ENCODE results near the gene TRAPPC12. TPM values are rescaled to one million over a fixed set of nuclear protein-coding genes. Genes with fewer than 3 reads are reported as not detected.

Gene TRAPPC12
- total RNA-seq, 1 experiment from 2014 or later = 72.8 TPM

DNA sequence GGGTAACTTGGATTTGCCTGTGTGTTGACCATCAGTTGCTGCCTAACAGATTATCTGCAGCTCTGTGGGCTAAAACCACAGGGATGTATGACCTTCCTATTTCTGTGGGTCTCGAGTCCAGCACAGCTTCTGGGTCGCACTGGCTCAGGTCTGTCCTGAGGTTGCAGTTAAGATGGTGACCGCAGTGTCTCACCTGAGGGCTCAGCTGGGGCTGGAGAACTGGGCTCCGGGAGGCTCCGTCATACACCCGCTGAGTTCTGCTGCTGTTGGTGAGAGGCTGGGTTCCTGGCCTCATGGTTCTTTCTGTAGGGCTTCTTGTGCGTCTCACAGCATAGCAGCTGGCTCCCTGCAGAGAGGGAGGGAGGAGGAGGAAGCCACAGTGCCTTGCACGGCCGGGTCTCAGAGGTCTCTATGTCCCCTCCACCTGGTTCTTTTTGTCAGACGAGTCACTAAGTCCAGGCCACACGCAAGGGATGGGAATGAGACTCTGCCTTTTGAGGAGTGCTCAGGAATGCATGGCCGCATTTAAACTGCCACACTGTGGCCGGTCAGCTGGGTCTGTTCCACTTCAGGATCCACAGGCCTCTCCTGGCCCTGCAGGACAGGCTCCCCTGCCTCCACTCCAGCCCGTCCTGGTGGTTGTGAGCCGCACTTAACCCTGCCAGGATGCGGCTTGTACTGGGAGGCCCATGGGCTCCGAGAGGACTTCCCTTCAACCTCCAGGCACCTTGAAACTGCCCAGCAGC lies 72.6 kb downstream of the TRAPPC12 start (continued):
- TF ChIP-seq, protein P1, sequence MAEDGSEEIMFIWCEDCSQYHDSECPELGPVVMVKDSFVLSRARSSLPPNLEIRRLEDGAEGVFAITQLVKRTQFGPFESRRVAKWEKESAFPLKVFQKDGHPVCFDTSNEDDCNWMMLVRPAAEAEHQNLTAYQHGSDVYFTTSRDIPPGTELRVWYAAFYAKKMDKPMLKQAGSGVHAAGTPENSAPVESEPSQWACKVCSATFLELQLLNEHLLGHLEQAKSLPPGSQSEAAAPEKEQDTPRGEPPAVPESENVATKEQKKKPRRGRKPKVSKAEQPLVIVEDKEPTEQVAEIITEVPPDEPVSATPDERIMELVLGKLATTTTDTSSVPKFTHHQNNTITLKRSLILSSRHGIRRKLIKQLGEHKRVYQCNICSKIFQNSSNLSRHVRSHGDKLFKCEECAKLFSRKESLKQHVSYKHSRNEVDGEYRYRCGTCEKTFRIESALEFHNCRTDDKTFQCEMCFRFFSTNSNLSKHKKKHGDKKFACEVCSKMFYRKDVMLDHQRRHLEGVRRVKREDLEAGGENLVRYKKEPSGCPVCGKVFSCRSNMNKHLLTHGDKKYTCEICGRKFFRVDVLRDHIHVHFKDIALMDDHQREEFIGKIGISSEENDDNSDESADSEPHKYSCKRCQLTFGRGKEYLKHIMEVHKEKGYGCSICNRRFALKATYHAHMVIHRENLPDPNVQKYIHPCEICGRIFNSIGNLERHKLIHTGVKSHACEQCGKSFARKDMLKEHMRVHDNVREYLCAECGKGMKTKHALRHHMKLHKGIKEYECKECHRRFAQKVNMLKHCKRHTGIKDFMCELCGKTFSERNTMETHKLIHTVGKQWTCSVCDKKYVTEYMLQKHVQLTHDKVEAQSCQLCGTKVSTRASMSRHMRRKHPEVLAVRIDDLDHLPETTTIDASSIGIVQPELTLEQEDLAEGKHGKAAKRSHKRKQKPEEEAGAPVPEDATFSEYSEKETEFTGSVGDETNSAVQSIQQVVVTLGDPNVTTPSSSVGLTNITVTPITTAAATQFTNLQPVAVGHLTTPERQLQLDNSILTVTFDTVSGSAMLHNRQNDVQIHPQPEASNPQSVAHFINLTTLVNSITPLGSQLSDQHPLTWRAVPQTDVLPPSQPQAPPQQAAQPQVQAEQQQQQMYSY (CRISPR knock-in tag; IDR thresholded peaks at IDR 0.05) = no peak
- TF ChIP-seq, protein P2, sequence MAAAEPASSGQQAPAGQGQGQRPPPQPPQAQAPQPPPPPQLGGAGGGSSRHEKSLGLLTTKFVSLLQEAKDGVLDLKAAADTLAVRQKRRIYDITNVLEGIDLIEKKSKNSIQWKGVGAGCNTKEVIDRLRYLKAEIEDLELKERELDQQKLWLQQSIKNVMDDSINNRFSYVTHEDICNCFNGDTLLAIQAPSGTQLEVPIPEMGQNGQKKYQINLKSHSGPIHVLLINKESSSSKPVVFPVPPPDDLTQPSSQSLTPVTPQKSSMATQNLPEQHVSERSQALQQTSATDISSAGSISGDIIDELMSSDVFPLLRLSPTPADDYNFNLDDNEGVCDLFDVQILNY (CRISPR knock-in tag; IDR thresholded peaks at IDR 0.05) = no peak
- TF ChIP-seq, protein P3, sequence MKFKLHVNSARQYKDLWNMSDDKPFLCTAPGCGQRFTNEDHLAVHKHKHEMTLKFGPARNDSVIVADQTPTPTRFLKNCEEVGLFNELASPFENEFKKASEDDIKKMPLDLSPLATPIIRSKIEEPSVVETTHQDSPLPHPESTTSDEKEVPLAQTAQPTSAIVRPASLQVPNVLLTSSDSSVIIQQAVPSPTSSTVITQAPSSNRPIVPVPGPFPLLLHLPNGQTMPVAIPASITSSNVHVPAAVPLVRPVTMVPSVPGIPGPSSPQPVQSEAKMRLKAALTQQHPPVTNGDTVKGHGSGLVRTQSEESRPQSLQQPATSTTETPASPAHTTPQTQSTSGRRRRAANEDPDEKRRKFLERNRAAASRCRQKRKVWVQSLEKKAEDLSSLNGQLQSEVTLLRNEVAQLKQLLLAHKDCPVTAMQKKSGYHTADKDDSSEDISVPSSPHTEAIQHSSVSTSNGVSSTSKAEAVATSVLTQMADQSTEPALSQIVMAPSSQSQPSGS (CRISPR knock-in tag; IDR thresholded peaks at IDR 0.05; ENCODE audit: borderline replicate concordance, low read depth) = no peak
- TF ChIP-seq CREM (CRISPR knock-in tag; IDR thresholded peaks at IDR 0.05) = no peak
- TF ChIP-seq NFYB (CRISPR knock-in tag; conservative IDR thresholded peaks at IDR 0.05; ENCODE audit: low read depth) = no peak
- TF ChIP-seq, protein P4, sequence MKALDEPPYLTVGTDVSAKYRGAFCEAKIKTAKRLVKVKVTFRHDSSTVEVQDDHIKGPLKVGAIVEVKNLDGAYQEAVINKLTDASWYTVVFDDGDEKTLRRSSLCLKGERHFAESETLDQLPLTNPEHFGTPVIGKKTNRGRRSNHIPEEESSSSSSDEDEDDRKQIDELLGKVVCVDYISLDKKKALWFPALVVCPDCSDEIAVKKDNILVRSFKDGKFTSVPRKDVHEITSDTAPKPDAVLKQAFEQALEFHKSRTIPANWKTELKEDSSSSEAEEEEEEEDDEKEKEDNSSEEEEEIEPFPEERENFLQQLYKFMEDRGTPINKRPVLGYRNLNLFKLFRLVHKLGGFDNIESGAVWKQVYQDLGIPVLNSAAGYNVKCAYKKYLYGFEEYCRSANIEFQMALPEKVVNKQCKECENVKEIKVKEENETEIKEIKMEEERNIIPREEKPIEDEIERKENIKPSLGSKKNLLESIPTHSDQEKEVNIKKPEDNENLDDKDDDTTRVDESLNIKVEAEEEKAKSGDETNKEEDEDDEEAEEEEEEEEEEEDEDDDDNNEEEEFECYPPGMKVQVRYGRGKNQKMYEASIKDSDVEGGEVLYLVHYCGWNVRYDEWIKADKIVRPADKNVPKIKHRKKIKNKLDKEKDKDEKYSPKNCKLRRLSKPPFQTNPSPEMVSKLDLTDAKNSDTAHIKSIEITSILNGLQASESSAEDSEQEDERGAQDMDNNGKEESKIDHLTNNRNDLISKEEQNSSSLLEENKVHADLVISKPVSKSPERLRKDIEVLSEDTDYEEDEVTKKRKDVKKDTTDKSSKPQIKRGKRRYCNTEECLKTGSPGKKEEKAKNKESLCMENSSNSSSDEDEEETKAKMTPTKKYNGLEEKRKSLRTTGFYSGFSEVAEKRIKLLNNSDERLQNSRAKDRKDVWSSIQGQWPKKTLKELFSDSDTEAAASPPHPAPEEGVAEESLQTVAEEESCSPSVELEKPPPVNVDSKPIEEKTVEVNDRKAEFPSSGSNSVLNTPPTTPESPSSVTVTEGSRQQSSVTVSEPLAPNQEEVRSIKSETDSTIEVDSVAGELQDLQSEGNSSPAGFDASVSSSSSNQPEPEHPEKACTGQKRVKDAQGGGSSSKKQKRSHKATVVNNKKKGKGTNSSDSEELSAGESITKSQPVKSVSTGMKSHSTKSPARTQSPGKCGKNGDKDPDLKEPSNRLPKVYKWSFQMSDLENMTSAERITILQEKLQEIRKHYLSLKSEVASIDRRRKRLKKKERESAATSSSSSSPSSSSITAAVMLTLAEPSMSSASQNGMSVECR (CRISPR knock-in tag; IDR thresholded peaks at IDR 0.05; ENCODE audit: borderline replicate concordance) = no peak
- TF ChIP-seq NR2C2 (CRISPR knock-in tag; IDR thresholded peaks at IDR 0.05) = no peak
- TF ChIP-seq, protein P5, sequence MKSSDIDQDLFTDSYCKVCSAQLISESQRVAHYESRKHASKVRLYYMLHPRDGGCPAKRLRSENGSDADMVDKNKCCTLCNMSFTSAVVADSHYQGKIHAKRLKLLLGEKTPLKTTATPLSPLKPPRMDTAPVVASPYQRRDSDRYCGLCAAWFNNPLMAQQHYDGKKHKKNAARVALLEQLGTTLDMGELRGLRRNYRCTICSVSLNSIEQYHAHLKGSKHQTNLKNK (CRISPR knock-in tag; IDR thresholded peaks at IDR 0.05) = no peak
- no peak for TF ChIP-seq SMAD4 (CRISPR knock-in tag; IDR thresholded peaks at IDR 0.05)
- TF ChIP-seq IRF2 (CRISPR knock-in tag; IDR thresholded peaks at IDR 0.05; ENCODE audit: borderline replicate concordance, low read depth) = no peak

DNA sequence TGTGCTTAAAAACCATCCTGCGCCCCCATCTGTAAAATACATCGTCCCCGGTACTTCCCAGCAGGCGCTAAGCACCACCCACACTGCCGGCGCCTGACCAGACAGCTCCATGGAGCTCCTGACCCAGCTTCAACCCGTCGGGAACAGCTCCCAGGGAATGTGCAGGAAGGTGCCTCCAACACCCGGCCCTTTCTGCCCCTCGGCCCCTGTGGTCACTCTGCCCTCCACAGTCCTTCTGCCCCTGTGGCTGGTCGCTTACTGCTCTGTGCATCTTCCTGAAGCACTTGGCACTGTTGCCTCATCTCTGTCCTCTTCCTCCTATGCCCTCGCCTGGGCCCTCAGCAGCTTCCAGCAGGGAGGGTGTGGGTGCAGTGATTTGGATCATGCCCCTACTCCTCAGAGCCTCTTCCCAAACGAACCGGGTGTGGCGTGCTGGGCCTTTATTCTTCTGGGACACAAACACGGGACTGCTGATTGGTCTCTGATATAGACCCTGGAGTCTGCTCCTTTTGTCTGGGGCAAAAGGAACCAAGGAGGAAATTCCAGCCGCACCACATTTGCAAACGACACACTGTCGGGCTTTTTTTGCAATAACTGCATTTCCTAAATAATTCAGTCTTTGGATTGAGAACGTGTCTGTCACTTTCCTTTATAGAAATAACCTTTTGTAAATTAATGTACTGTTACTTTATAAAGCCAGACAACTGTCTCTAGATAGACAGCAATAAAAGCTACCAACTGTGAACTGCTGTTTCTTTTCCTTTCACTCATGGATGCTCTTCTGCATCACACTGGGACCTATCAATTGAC lies 73.9 kb downstream of the TRAPPC12 start:
- H3K36me3 Mint-ChIP-seq = peaks cover 24% of the 10 kb centered on the region
- POLR2A ChIA-PET = no interaction called here
- ATAC-seq = no peak
- DNase-seq (ENCODE audit: low spot score) = no peak
- CTCF ChIA-PET = interaction anchor here (0.6 to 1.8 kb wide), 2 partner anchors 10 to 448 kb away, joined by 4 to 8 read pairs; no protein-coding TSS in a partner anchor
- H3K27me3 Mint-ChIP-seq (ENCODE audit: low read depth) = no peaks in the 10 kb centered on the region
- H3K27ac Mint-ChIP-seq = no peak overlapping the region
- 0 out of 2 replicates have a peak, but pooled peaks cover 2% of the 10 kb centered on the region for H3K4me1 Mint-ChIP-seq
- H3K9me3 Mint-ChIP-seq = no peaks in the 10 kb centered on the region
- no peak overlapping the region for H3K4me3 Mint-ChIP-seq
- TF ChIP-seq, protein P6, sequence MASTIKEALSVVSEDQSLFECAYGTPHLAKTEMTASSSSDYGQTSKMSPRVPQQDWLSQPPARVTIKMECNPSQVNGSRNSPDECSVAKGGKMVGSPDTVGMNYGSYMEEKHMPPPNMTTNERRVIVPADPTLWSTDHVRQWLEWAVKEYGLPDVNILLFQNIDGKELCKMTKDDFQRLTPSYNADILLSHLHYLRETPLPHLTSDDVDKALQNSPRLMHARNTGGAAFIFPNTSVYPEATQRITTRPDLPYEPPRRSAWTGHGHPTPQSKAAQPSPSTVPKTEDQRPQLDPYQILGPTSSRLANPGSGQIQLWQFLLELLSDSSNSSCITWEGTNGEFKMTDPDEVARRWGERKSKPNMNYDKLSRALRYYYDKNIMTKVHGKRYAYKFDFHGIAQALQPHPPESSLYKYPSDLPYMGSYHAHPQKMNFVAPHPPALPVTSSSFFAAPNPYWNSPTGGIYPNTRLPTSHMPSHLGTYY (CRISPR knock-in tag; IDR thresholded peaks at IDR 0.05) = no peak
- TF ChIP-seq JUN (CRISPR knock-in tag; IDR thresholded peaks at IDR 0.05) = no peak
- no peak for TF ChIP-seq CBFB (CRISPR knock-in tag; IDR thresholded peaks at IDR 0.05; ENCODE audit: low read depth)
- TF ChIP-seq FOXJ3 (CRISPR knock-in tag; IDR thresholded peaks at IDR 0.05; ENCODE audit: borderline replicate concordance) = no peak
- TF ChIP-seq SMAD4 (CRISPR knock-in tag; IDR thresholded peaks at IDR 0.05) = no peak
- TF ChIP-seq, protein P7, sequence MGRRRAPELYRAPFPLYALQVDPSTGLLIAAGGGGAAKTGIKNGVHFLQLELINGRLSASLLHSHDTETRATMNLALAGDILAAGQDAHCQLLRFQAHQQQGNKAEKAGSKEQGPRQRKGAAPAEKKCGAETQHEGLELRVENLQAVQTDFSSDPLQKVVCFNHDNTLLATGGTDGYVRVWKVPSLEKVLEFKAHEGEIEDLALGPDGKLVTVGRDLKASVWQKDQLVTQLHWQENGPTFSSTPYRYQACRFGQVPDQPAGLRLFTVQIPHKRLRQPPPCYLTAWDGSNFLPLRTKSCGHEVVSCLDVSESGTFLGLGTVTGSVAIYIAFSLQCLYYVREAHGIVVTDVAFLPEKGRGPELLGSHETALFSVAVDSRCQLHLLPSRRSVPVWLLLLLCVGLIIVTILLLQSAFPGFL (CRISPR knock-in tag; IDR thresholded peaks at IDR 0.05; ENCODE audit: borderline replicate concordance) = no peak
- TF ChIP-seq, protein P8, sequence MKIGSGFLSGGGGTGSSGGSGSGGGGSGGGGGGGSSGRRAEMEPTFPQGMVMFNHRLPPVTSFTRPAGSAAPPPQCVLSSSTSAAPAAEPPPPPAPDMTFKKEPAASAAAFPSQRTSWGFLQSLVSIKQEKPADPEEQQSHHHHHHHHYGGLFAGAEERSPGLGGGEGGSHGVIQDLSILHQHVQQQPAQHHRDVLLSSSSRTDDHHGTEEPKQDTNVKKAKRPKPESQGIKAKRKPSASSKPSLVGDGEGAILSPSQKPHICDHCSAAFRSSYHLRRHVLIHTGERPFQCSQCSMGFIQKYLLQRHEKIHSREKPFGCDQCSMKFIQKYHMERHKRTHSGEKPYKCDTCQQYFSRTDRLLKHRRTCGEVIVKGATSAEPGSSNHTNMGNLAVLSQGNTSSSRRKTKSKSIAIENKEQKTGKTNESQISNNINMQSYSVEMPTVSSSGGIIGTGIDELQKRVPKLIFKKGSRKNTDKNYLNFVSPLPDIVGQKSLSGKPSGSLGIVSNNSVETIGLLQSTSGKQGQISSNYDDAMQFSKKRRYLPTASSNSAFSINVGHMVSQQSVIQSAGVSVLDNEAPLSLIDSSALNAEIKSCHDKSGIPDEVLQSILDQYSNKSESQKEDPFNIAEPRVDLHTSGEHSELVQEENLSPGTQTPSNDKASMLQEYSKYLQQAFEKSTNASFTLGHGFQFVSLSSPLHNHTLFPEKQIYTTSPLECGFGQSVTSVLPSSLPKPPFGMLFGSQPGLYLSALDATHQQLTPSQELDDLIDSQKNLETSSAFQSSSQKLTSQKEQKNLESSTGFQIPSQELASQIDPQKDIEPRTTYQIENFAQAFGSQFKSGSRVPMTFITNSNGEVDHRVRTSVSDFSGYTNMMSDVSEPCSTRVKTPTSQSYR (CRISPR knock-in tag; IDR thresholded peaks at IDR 0.05) = no peak
